ENCODE results near the gene TREM2.

Gene TREM2

GRCh38 chr6:41199552-41200246 is 36.8 kb upstream of the TREM2 start:
- Histone ChIP-seq H3K4me3 (ENCODE audit: low read length in 2 of 2) (no peak overlapping the region), H4K8ac (ENCODE audit: low read depth, low read length) (peak overlapping the region; percentile 25), H3K4me1 (ENCODE audit: control insufficient read depth in 2 of 2, insufficient read depth in 1 of 2, low read depth in 1 of 2, low read length in 2 of 2) (peaks cover 0 to 8% of the 10 kb centered on the region in 2 donors), H2AFZ (ENCODE audit: low read length) (peak overlapping the region; percentile 64), H2BK120ac (ENCODE audit: low read depth, low read length) (no peak overlapping the region), H3K14ac (ENCODE audit: low read length) (no peak overlapping the region), H3K36me3 (replicated peaks in 1 of 2; ENCODE audit: control insufficient read depth in 2 of 2, insufficient read depth in 2 of 2, low read length in 2 of 2) (no peaks in the 10 kb centered on the region), H3K9ac (ENCODE audit: low read depth, low read length, poor library complexity) (no peak overlapping the region), H2AK5ac (ENCODE audit: low read depth, low read length) (no peak overlapping the region), H3K9me3 (replicated peaks in 1 of 2; ENCODE audit: control insufficient read depth in 2 of 2, insufficient read depth in 1 of 2, low read depth in 1 of 2, low read length in 2 of 2) (no peaks in the 10 kb centered on the region), H3K18ac (ENCODE audit: low read length) (no peak overlapping the region), H3K79me1 (ENCODE audit: low read depth, low read length) (no peaks in the 10 kb centered on the region), H3K4me2 (ENCODE audit: insufficient read depth, low read length, poor library complexity, severe bottlenecking) (no peak overlapping the region), H3K4ac (ENCODE audit: low read length) (no peak overlapping the region), H3K27ac (replicated peaks; ENCODE audit: low read length) (no peak overlapping the region), H3K27me3 (ENCODE audit: control insufficient read depth in 3 of 3, insufficient read depth in 3 of 3, low read depth in 1 of 3, low read length in 3 of 3) (peaks cover 0 to under 1% (median 0%) of the 10 kb centered on the region in 3 experiments), H2BK12ac (ENCODE audit: low read length) (no peak overlapping the region), H4K91ac (ENCODE audit: low read depth, low read length, poor library complexity) (no peak overlapping the region), H2BK15ac (ENCODE audit: low read length) (no peak overlapping the region), H3K23ac (ENCODE audit: low read depth, low read length, poor library complexity) (no peak overlapping the region), H2BK5ac (ENCODE audit: low read length) (no peak overlapping the region)
- no CpG with 5 or more reads among the region's 1 CpG for WGBS, 2 donors (ENCODE audit: extremely low coverage in 2 of 2, insufficient read length in 2 of 2, insufficient replicate concordance in 1 of 2)
- no peak for DNase-seq (ENCODE audit: low spot score)

DNA sequence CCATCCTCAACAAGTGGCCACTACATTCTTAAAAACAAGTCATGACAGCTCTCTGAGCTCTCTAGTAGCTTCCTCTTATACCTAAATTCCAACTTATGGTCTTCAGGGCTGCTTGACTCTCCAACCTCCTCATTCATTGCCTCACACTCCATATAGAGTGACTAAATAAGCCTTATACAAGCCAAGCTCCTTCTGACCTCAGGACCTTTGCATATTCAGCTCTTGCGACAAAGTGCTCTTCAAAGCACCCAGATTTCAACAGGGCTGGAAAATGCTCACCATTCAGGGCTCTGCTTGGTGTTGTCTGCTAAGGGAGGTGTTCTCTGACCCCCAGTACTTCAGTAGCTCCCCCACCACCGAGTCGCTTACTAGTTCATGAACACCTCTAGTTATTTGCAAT is 34.3 kb upstream of the TREM2 start:
- H4K8ac ChIP-seq (ENCODE audit: low read depth, low read length): no peak overlapping the region
- DNase-seq (ENCODE audit: low spot score): no peak

DNA sequence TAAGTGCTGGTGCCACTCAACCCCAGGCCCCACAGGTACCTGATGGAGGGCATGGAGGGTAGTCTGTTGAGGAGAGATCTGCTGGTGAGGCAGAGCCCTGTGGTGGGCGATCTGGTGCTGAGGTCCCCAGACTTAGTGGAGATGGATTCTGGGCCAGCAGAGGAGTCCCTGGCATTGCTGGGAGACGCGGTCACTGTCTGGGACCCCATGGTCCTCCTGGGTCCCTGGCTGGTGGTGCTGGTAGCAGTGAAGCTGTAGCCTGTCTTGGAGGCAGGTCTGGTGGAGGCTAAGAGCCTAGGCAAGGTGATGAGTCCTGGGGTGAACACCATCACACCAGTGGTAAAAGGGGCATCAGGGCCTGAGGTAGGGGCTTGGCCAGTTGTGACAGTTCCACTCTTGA is 31.5 kb upstream of the TREM2 start:
- Histone ChIP-seq H3K4me1 (ENCODE audit: control insufficient read depth in 2 of 2, insufficient read depth in 1 of 2, low read depth in 1 of 2, low read length in 2 of 2) (peaks cover 0 to 2% of the 10 kb centered on the region in 2 donors), H3K79me1 (ENCODE audit: low read depth, low read length) (no peaks in the 10 kb centered on the region)

More for the DNA sequence above, 34.3 kb upstream of the TREM2 start:
- no peak overlapping the region for H2BK120ac ChIP-seq (ENCODE audit: low read depth, low read length)
- H3K23ac ChIP-seq (ENCODE audit: low read depth, low read length, poor library complexity): no peak overlapping the region
- H2AK5ac ChIP-seq (ENCODE audit: low read depth, low read length): no peak overlapping the region
- peaks cover 0 to 4% (median 0%) of the 10 kb centered on the region in 3 experiments for H3K27me3 ChIP-seq (ENCODE audit: control insufficient read depth in 3 of 3, insufficient read depth in 3 of 3, low read depth in 1 of 3, low read length in 3 of 3)
- no peak overlapping the region for H4K91ac ChIP-seq (ENCODE audit: low read depth, low read length, poor library complexity)
- H2AFZ ChIP-seq (ENCODE audit: low read length): no peak overlapping the region
- WGBS, 2 donors (ENCODE audit: extremely low coverage in 2 of 2, insufficient read length in 2 of 2, insufficient replicate concordance in 1 of 2): no CpG with 5 or more reads among the region's 3 CpGs
- peaks cover 2 to 8% of the 10 kb centered on the region in 2 donors for H3K4me1 ChIP-seq (ENCODE audit: control insufficient read depth in 2 of 2, insufficient read depth in 1 of 2, low read depth in 1 of 2, low read length in 2 of 2)
- H3K9me3 ChIP-seq (replicated peaks in 1 of 2; ENCODE audit: control insufficient read depth in 2 of 2, insufficient read depth in 1 of 2, low read depth in 1 of 2, low read length in 2 of 2): peaks cover 0 to 2% of the 10 kb centered on the region in 2 donors
- H3K4ac ChIP-seq (ENCODE audit: low read length): no peak overlapping the region
- no peak overlapping the region for H3K4me3 ChIP-seq (ENCODE audit: low read length in 2 of 2)
- no peak overlapping the region for H3K9ac ChIP-seq (ENCODE audit: low read depth, low read length, poor library complexity)
- H3K79me1 ChIP-seq (ENCODE audit: low read depth, low read length): no peaks in the 10 kb centered on the region
- no peak overlapping the region for H3K18ac ChIP-seq (ENCODE audit: low read length)
- H2BK5ac ChIP-seq (ENCODE audit: low read length): no peak overlapping the region
- no peak overlapping the region for H3K27ac ChIP-seq (replicated peaks; ENCODE audit: low read length)
- H3K4me2 ChIP-seq (ENCODE audit: insufficient read depth, low read length, poor library complexity, severe bottlenecking): no peak overlapping the region
- H2BK15ac ChIP-seq (ENCODE audit: low read length): no peak overlapping the region
- H3K14ac ChIP-seq (ENCODE audit: low read length): no peak overlapping the region
- H2BK12ac ChIP-seq (ENCODE audit: low read length): no peak overlapping the region
- no peaks in the 10 kb centered on the region for H3K36me3 ChIP-seq (replicated peaks in 1 of 2; ENCODE audit: control insufficient read depth in 2 of 2, insufficient read depth in 2 of 2, low read length in 2 of 2)

DNA sequence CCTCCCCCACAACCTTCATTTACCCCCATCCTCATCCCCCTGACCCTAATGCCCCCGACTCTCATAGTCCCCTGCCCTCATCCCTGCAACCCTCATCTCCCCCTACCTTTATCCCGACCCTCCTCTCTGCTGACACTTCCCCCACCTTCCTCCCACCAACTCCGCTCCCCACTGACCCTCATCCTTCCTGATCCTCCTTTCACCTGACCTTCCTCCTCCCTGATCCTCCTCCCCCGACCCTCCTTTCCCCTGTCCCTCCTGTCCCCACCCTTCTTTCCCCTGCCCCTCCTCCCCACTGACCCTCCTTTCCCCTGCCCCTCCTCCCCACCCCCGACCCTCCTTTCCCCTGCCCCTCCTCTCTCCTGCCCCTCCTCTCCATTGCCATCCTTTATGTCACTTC is 31.0 kb upstream of the TREM2 start:
- DNase-seq (ENCODE audit: low spot score): no peak
- Histone ChIP-seq H3K27me3 (ENCODE audit: control insufficient read depth in 3 of 3, insufficient read depth in 3 of 3, low read depth in 1 of 3, low read length in 3 of 3) (peaks cover 0 to 4% (median 0%) of the 10 kb centered on the region in 3 experiments), H2BK15ac (ENCODE audit: low read length) (no peak overlapping the region), H4K8ac (ENCODE audit: low read depth, low read length) (no peak overlapping the region), H3K14ac (ENCODE audit: low read length) (no peak overlapping the region), H3K36me3 (replicated peaks in 1 of 2; ENCODE audit: control insufficient read depth in 2 of 2, insufficient read depth in 2 of 2, low read length in 2 of 2) (no peaks in the 10 kb centered on the region), H3K79me1 (ENCODE audit: low read depth, low read length) (no peaks in the 10 kb centered on the region), H2AK5ac (ENCODE audit: low read depth, low read length) (no peak overlapping the region), H3K4ac (ENCODE audit: low read length) (no peak overlapping the region), H3K4me3 (ENCODE audit: low read length in 2 of 2) (no peak overlapping the region), H2BK5ac (ENCODE audit: low read length) (no peak overlapping the region), H3K9me3 (replicated peaks in 1 of 2; ENCODE audit: control insufficient read depth in 2 of 2, insufficient read depth in 1 of 2, low read depth in 1 of 2, low read length in 2 of 2) (peaks cover 6 to 13% of the 10 kb centered on the region in 2 donors), H3K4me1 (ENCODE audit: control insufficient read depth in 2 of 2, insufficient read depth in 1 of 2, low read depth in 1 of 2, low read length in 2 of 2) (peaks cover 0 to 2% of the 10 kb centered on the region in 2 donors), H3K18ac (ENCODE audit: low read length) (no peak overlapping the region), H2BK120ac (ENCODE audit: low read depth, low read length) (no peak overlapping the region), H3K27ac (replicated peaks; ENCODE audit: low read length) (no peak overlapping the region), H4K91ac (ENCODE audit: low read depth, low read length, poor library complexity) (no peak overlapping the region), H3K4me2 (ENCODE audit: insufficient read depth, low read length, poor library complexity, severe bottlenecking) (no peak overlapping the region), H2AFZ (ENCODE audit: low read length) (no peak overlapping the region), H3K9ac (ENCODE audit: low read depth, low read length, poor library complexity) (no peak overlapping the region), H2BK12ac (ENCODE audit: low read length) (no peak overlapping the region), H3K23ac (ENCODE audit: low read depth, low read length, poor library complexity) (no peak overlapping the region)
- 100% methylated on average over 1 of the region's 5 CpGs; no CpG with 5 or more reads in 1 of the 2 donors for WGBS, 2 donors (ENCODE audit: extremely low coverage in 2 of 2, insufficient read length in 2 of 2, insufficient replicate concordance in 1 of 2)

More for the DNA sequence above, 31.5 kb upstream of the TREM2 start:
- H3K9ac ChIP-seq (ENCODE audit: low read depth, low read length, poor library complexity): no peak overlapping the region
- H3K9me3 ChIP-seq (replicated peaks in 1 of 2; ENCODE audit: control insufficient read depth in 2 of 2, insufficient read depth in 1 of 2, low read depth in 1 of 2, low read length in 2 of 2): peaks cover 6 to 11% of the 10 kb centered on the region in 2 donors
- no peak overlapping the region for H2BK15ac ChIP-seq (ENCODE audit: low read length)
- no peak overlapping the region for H3K4ac ChIP-seq (ENCODE audit: low read length)
- H3K23ac ChIP-seq (ENCODE audit: low read depth, low read length, poor library complexity): peak overlapping the region; percentile 52
- no peak overlapping the region for H3K4me2 ChIP-seq (ENCODE audit: insufficient read depth, low read length, poor library complexity, severe bottlenecking)
- no CpG with 5 or more reads among the region's 3 CpGs for WGBS, 2 donors (ENCODE audit: extremely low coverage in 2 of 2, insufficient read length in 2 of 2, insufficient replicate concordance in 1 of 2)
- no peak overlapping the region for H2BK12ac ChIP-seq (ENCODE audit: low read length)
- H3K27ac ChIP-seq (replicated peaks; ENCODE audit: low read length): no peak overlapping the region
- H4K8ac ChIP-seq (ENCODE audit: low read depth, low read length): no peak overlapping the region
- no peak overlapping the region for H2AK5ac ChIP-seq (ENCODE audit: low read depth, low read length)
- no peak overlapping the region for H2AFZ ChIP-seq (ENCODE audit: low read length)
- H2BK120ac ChIP-seq (ENCODE audit: low read depth, low read length): no peak overlapping the region
- H4K91ac ChIP-seq (ENCODE audit: low read depth, low read length, poor library complexity): no peak overlapping the region
- DNase-seq (ENCODE audit: low spot score): no peak
- no peaks in the 10 kb centered on the region for H3K36me3 ChIP-seq (replicated peaks in 1 of 2; ENCODE audit: control insufficient read depth in 2 of 2, insufficient read depth in 2 of 2, low read length in 2 of 2)
- H3K4me3 ChIP-seq (ENCODE audit: low read length in 2 of 2): no peak overlapping the region
- no peak overlapping the region for H3K14ac ChIP-seq (ENCODE audit: low read length)
- no peak overlapping the region for H2BK5ac ChIP-seq (ENCODE audit: low read length)
- peaks cover 0 to 4% (median 0%) of the 10 kb centered on the region in 3 experiments for H3K27me3 ChIP-seq (ENCODE audit: control insufficient read depth in 3 of 3, insufficient read depth in 3 of 3, low read depth in 1 of 3, low read length in 3 of 3)
- H3K18ac ChIP-seq (ENCODE audit: low read length): peak overlapping the region; percentile 19

Data from neuronal stem cell (in vitro differentiated cells).